Pancreas (tissue), 10 donors: ENCODE results near the gene SMG7. TPM values are rescaled to one million over a fixed set of nuclear protein-coding genes. Genes with fewer than 3 reads are reported as not detected.

ENCODE experiments used
- ATAC-seq, 4 donors: fragments of 200-7000 bp; cut with Tn5 transposase; one replicate each; pipeline versions ENCODE4 v1.8.0 to v1.9.1; 2020; ENCODE audit warnings: mild to moderate bottlenecking in 4 of 4, moderate library complexity in 4 of 4
- DNase-seq, 6 donors: peaks; one replicate each; pipeline ENCODE4 v3.0.0-alpha.2; 2020
- FAIRE-seq: peaks from 2 replicates; lab custom pipeline; 2012; peaks lifted over from hg19 to GRCh38; lab: Jason Lieb, UNC
- H3K27ac ChIP-seq, 4 donors: fragments of 200-600 bp; sonication (generic); 1 replicate in 3 of 4; 2 replicates in 1 of 4; pipeline versions ENCODE4 v1.5.0 to v1.8.0; 2020
- H3K27me3 ChIP-seq, 4 donors: fragments of 200-600 bp; one replicate each; pipeline ENCODE4 v1.8.0; 2021
- H3K36me3 ChIP-seq, 3 donors: fragments of 200-600 bp; sonication (generic) in 1 of 3; one replicate each; pipeline versions ENCODE4 v1.5.0 to v1.8.0; 2020 to 2021
- H3K4me1 ChIP-seq, 3 donors: fragments of 200-600 bp; one replicate each; pipeline ENCODE4 v1.8.0; 2021
- H3K4me3 ChIP-seq, 4 donors: fragments of 200-600 bp; sonication (generic) in 2 of 4; one replicate each; pipeline versions ENCODE4 v1.5.0 to v1.8.0; 2020 to 2021
- H3K9me3 ChIP-seq, 4 donors: fragments of 200-600 bp; one replicate each; pipeline ENCODE4 v1.8.0; 2021
- CTCF ChIP-seq, 4 donors: fragments of 200-600 bp; sonication (generic) in 3 of 4; IDR thresholded peaks; one replicate each; pipeline versions ENCODE4 v1.5.0 to v1.8.0; 2021; ENCODE audit warnings: antibody characterized with exemption in 4 of 4
- WGBS, 2 donors: extraction: QIAGEN DNeasy Blood & Tissue Kit; methylation state at CpG; one replicate each; pipeline ENCODE4 v1.1.7; 2013; 5-methylcytosine and 5-hydroxymethylcytosine counted together
- intact Hi-C, 3 donors: fragments of 100-400 bp; cut with DNase I; formaldehyde crosslinking; loops; one replicate each; pipeline versions ENCODE4 v1.11.1 to v1.14.2; 2022
- polyA plus RNA-seq, 2 donors: library from polyadenylated mRNA; stranded (reverse); fragments of 200-250 nt; gene quantifications; one replicate each; pipeline ENCODE4 v1.2.3, GENCODE V29; 2013
- total RNA-seq, 6 donors: library from RNA; stranded (reverse); fragmentation: NEBNext Ultra II Directional in 4 of 6; extraction: Animal tissue kit (Norgen Biotek cat#: 25700) in 4 of 6; gene quantifications; one replicate each; pipeline versions ENCODE4 v1.2.1 to v1.2.4, GENCODE V29; 2021 to 2023
- donor health status: healthy with polysubstance abuse.
- donor health status: DM: no; HTN: no; CAD: no; lungs with moderate emphysema.
- donor health status: DM: no; HTN: no; CAD: no.
- donor health status: control.
- donor health status: control.
- donor health status: Bipolar disorder and iron deficiency.
- donor health status: DM: yes; HTN: yes; CAD: no.
- donor health status: DM: no; HTN: no; CAD: no.
- donor health status: DM: no; HTN: no; CAD: no.
- donor health status: DM: yes; HTN: yes; CAD: no.

The SMG7 gene
- total and polyA plus RNA-seq, 8 donors = 11.7 to 36.5 (median 23.9) TPM

GRCh38 chr1:183566026-183566425 lies 93.7 kb downstream of the SMG7 start:
- FAIRE-seq (no peak), ATAC-seq (no peak), DNase-seq (no peak)
- no peak overlapping the region for H3K27ac ChIP-seq
- no peaks in the 10 kb centered on the region for H3K9me3 ChIP-seq
- intact Hi-C loops = no loop called here
- H3K4me1 ChIP-seq = peaks cover 0 to 4% (median 0%) of the 10 kb centered on the region in 3 donors
- 79 to 90% methylated on average over 2 of the region's 2 CpGs for WGBS, 2 donors
- no peak overlapping the region for H3K4me3 ChIP-seq
- H3K36me3 ChIP-seq = no peaks in the 10 kb centered on the region
- no peaks in the 10 kb centered on the region for H3K27me3 ChIP-seq
- TF ChIP-seq CTCF (IDR thresholded peaks at IDR 0.05) = no peak

DNA sequence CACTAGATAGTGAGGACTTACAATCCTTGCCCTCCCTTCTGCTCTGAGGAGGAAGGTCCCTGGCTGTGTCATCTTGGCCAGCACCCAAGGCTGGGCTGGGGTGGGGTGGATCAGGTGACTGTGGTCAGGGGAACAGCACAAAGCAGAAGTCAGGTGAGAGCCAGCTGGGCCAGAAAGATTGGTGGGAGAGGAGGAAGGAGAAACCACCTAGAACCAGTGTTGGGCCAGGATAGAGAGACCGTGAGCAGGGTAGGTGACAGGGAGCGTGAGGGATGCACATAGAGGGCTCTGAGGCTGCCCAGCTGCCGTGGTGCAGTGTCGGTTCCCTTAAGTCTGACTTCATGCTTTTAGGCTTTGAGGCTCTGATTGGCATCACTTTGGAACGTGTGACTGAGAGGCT lies 95.3 kb downstream of the SMG7 start:
- no peaks in the 10 kb centered on the region for H3K27me3 ChIP-seq
- FAIRE-seq (no peak), DNase-seq (peak in 3 of 6 donors; percentile 37 to 69 (median 66)), ATAC-seq (peak in 3 of 4 donors; percentile 39 to 74 (median 74))
- no peaks in the 10 kb centered on the region for H3K9me3 ChIP-seq
- intact Hi-C loops = no loop called here
- no peaks in the 10 kb centered on the region for H3K36me3 ChIP-seq
- 66 to 67% methylated on average over 5 of the region's 5 CpGs for WGBS, 2 donors
- H3K27ac ChIP-seq = peak overlapping the region in 2 of 4 donors; percentile 39 to 67
- no peak overlapping the region for H3K4me3 ChIP-seq
- no peak for TF ChIP-seq CTCF (IDR thresholded peaks at IDR 0.05)
- peaks cover 0 to 4% (median 0%) of the 10 kb centered on the region in 3 donors for H3K4me1 ChIP-seq

- Histone ChIP-seq H3K9me3 (no peaks in the 10 kb centered on the region), H3K27me3 (no peaks in the 10 kb centered on the region), H3K4me1 (peaks cover 0 to 4% (median 0%) of the 10 kb centered on the region in 3 donors), H3K27ac (peak overlapping the region in 2 of 4 donors; percentile 39 to 67), H3K4me3 (no peak overlapping the region), H3K36me3 (no peaks in the 10 kb centered on the region)
- TF ChIP-seq CTCF (IDR thresholded peaks at IDR 0.05) = no peak
- 77 to 82% methylated on average over 12 of the region's 12 CpGs for WGBS, 2 donors
- peak in 3 of 4 donors; percentile 29 to 68 (median 59) for ATAC-seq
- intact Hi-C loops = no loop called here
- DNase-seq = peak in 1 of 6 donors; percentile 45
- no peak for FAIRE-seq
These were observed 96.1 kb downstream of the SMG7 start for GRCh38 chr1:183568176-183569021.

DNA sequence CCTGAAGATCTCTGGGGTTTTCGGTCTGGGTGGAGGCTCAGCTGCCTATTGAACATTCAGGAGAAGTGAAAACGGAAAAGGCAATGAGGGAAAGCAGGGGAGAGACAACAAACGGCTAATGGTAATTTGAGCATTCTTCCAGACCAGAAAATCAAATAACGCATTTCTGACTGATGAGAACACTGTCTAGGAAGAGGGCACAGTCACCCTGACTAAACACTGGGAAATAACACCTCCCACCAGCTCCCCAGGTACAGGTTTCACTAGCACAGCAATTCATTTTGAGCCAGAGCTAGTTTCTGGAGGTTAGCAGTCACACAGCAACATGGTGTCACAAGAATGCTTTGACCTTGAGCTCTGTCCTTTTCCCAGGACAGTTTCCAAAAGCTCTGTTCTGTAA lies 96.8 kb downstream of the SMG7 start:
- no peaks in the 10 kb centered on the region for H3K27me3 ChIP-seq
- no peak for DNase-seq
- intact Hi-C loops = no loop called here
- H3K27ac ChIP-seq = peak overlapping the region in 2 of 4 donors; percentile 39 to 67
- no peaks in the 10 kb centered on the region for H3K36me3 ChIP-seq
- peak in 3 of 4 donors; percentile 11 to 55 (median 50) for ATAC-seq
- WGBS, 2 donors = 48 to 49% methylated on average over 4 of the region's 4 CpGs
- TF ChIP-seq CTCF (IDR thresholded peaks at IDR 0.05) = no peak
- H3K9me3 ChIP-seq = no peaks in the 10 kb centered on the region
- no peak for FAIRE-seq
- no peak overlapping the region for H3K4me3 ChIP-seq
- peaks cover 0 to 4% (median 0%) of the 10 kb centered on the region in 3 donors for H3K4me1 ChIP-seq

DNA sequence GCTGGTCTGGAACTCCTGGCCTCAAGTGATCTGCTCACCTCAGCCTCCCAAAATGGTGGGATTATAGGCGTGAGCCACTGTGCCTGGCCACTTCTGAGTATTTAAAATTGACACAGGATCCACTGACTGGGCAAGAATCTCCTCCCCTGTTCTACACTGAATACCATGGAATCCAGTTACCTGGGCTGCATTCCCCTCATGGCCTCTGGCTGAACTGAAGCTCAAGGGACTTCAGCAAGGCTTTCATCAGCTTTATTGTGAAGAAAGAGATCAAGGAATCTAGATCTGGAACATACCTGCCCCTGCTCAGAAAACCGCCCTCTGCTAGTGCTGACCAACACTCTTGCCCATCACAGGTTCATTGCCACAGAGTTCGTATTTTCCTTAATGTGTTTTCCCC lies 97.5 kb downstream of the SMG7 start:
- peaks cover 0 to 4% (median 0%) of the 10 kb centered on the region in 3 donors for H3K4me1 ChIP-seq
- DNase-seq = no peak
- no peak for ATAC-seq
- no peaks in the 10 kb centered on the region for H3K36me3 ChIP-seq
- H3K4me3 ChIP-seq = no peak overlapping the region
- 83 to 90% methylated on average over 3 of the region's 3 CpGs for WGBS, 2 donors
- no peaks in the 10 kb centered on the region for H3K9me3 ChIP-seq
- peak overlapping the region in 2 of 4 donors; percentile 39 to 67 for H3K27ac ChIP-seq
- no peak for TF ChIP-seq CTCF (IDR thresholded peaks at IDR 0.05)
- intact Hi-C loops = no loop called here
- no peaks in the 10 kb centered on the region for H3K27me3 ChIP-seq
- no peak for FAIRE-seq
